NCI-H446 treated with DMSO at 0.1 percent for 48 hours (cell line): Measurements from ENCODE around the gene WDR19.

Experiments
- DNase-seq: peaks from one replicate; lab custom pipeline; 2025; lab: John Stamatoyannopoulos, UW

The WDR19 gene

DNA sequence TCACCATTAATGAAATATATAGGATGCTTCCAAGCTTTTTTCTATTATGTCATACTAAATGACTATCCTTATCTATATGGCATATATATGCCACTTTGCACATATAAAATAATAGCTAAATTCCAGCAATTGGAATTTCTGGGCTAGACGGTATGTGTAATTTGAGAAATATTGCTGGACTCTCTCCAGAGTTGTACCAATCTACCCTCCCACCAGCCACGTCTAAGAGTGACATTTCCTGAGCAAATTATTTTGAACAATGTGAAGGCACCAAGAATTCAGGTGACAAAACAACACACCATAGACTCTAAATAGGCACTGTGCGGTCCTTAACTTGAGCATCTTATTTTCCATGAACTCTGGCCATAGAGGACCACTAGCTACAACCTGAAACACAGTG is 121.5 kb downstream of the WDR19 start:
- no peak for DNase-seq

DNA sequence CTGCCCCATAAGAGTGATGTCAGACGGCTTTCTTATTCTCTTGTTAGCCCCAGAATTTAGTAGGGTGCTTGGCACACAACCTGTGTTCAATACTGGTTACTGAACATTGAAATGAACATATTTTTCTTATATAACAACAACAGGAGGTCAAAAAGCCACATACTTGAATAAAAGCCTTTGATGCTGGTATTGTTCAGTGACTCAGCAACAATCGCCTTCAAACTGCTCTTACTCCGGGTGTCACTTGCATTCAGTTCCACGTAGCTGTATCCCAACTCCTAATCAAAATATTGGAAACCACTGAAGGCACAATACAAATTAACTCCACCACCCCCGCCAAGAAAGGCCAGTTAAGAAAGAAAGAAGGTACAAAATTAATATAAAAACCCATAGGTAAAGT is 122.3 kb downstream of the WDR19 start:
- no peak for DNase-seq

DNA sequence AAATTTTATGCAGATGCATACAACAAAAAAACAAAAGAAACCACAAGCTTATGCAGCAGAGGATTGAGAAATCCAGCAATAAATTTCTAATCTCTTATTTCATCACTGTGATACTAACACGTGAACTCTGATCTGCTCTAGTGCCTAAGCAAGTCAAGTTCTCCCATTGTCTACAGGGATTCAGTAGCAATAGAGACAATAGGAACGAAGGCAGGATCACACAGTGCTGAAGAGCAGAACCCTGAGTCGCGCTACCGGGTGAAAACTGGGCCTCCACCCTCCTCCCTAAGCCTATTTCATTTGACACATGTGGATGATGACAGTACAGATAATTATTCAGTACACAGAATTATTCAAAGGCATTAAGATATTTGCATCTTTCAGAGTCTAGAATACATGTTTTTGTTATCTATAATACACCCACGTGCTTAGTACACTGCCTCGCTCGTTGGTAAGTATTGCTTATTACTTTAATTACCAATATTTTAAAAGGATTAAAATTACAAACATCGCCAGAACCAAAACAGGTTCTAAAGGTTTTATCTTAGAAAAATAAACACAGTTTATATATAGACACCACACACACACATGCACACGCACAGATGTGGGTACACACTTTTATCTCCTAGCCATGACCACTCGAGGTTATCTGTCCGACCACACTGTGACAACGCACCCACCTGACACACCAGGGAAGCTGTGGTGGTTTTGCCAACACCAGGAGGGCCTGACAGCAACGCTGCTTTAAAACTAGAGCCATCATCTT is 123.8 kb downstream of the WDR19 start:
- DNase-seq: no peak

DNA sequence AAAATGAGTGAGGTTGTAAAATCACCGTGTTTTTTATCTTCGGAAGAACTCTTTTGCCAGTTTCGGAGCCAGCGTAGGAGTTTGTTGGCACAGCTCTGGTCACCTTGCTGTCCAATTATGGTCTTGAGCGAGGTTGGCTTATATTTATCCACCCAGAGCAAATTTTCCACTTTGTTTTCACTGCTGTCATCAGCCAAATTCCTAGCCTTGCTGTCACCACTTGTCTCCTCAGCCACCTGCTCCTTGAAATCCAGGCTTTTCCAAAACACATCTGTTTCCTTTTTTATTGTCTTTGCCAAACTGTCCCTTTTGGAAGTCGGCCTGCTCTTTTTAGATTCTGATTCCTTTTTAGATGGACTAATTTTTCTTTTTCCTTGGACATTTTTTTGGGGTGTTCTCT is 126.3 kb downstream of the WDR19 start:
- peak; percentile 70 for DNase-seq

DNA sequence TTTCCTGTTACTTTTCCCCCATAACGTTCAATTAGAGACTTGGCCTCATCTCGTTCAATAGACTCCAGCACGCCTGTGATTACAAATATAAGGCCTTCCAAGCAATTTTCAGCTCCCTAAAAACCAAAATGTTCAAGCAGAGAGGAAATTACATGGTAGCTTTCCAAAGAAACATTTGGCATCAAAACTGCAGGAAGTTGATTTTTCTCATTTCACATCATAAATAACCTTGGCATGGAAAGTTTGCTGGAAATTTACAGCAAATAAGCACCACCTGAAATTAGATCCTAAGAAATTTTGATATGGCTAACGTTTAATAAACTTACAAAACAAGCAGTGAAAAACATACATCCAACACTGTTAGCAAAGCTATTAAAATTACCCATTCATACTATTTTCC is 130.5 kb downstream of the WDR19 start:
- no peak for DNase-seq

DNA sequence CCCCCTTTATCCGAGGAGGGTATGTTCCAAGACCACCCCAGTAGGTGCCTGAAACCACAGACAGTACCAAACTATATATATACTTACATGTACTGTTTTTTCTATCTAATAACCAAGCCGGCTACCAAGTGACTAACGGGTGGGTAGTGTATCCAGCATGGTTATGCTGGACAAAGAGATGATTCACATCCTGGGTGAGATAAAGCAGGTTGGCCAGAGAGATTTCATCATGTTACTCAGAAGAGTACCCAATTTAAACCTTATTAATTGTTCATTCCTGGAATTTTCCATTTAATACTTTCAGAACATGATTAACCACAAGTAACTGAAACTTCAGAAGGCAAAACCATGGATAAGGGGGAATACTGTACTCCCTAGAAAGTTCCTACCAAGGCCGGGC is 137.3 kb downstream of the WDR19 start:
- DNase-seq: no peak

GRCh38 chr4:39320381-39321115 is 138.2 kb downstream of the WDR19 start:
- no peak for DNase-seq

- DNase-seq: no peak
Observed at GRCh38 chr4:39323821-39324220, 141.5 kb downstream of the WDR19 start.

GRCh38 chr4:39324446-39324845 is 142.1 kb downstream of the WDR19 start:
- no peak for DNase-seq

DNA sequence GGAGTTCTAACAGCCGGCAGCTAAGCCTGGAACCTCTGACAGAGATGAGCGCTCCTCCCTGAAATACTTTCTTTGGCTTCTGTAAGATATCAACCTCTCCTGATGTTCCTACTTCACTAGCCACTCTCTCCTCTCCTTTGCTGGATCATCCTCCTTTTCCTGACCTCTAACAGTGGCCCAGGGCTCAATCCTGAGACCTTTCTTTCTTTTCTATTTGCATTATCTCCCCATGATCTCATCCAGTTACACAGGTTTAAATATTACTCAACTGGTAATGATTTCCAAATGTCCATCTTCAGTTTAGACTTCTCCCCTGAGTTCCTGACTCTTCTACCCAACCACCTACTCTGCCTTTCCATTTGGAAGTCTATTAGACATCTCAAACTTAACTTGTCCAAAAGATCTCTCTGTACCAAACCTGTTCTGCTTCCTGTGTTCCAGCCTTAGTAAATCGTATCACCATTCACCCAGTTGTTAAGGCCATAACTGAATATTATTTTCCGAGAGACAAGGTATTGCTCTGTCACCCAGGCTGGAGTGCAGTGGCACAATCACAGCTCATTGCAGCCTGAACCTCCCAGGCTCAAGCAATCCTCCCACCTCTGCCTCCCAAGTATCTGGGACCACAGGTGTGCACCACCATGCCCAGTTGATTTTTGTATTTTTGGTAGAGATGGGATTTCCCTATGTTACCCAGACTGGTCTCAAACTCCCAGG is 142.7 kb downstream of the WDR19 start:
- no peak for DNase-seq

GRCh38 chr4:39326468-39326977 is 144.2 kb downstream of the WDR19 start:
- DNase-seq: no peak

- no peak for DNase-seq
Observed at GRCh38 chr4:39330353-39330752, 148.0 kb downstream of the WDR19 start.

DNA sequence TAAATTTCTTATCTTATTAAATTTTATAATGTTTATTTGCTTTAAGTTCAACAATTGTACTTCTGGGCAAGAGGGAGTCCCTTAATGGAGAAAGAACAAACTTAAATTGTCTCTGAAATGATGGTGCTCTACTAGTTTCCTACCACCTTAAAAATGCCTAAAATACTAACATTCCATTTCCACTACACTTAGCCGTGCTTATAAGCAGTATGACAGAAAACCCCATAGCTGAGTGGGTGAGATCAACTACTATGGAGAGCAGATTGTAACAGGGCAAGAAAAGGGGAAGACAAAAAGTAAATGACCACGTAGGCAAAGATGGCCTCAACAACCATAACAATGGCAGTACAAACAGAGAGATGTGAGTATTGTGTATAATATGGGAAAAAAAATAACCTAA is 148.9 kb downstream of the WDR19 start:
- no peak for DNase-seq
